Measurements from ENCODE around the gene ALG12.
A peak's percentile ranks its signal among the peaks of the same experiment; 100 is the strongest.

Gene ALG12

GRCh38 chr22:49961601-49962011 is 43.4 kb upstream of the ALG12 start:
- Mint-ChIP-seq H3K4me3 (peak overlapping the region; percentile 86), H3K36me3 (ENCODE audit: low read depth) (no peaks in the 10 kb centered on the region), H3K27me3 (ENCODE audit: low read depth, poor library complexity) (no peaks in the 10 kb centered on the region), H3K27ac (peak overlapping the region; percentile 69), H3K4me1 (peaks cover 41% of the 10 kb centered on the region), H3K9me3 (no peaks in the 10 kb centered on the region)
- TF ChIP-seq CTCF (IDR thresholded peaks at IDR 0.05): no peak
- DNase-seq: peak; percentile 49

- DNase-seq: peak; percentile 60
- Mint-ChIP-seq H3K4me3 (peak overlapping the region; percentile 86), H3K9me3 (no peaks in the 10 kb centered on the region), H3K4me1 (peaks cover 38% of the 10 kb centered on the region), H3K27me3 (ENCODE audit: low read depth, poor library complexity) (no peaks in the 10 kb centered on the region), H3K27ac (peak overlapping the region; percentile 69), H3K36me3 (ENCODE audit: low read depth) (no peaks in the 10 kb centered on the region)
- no peak for TF ChIP-seq CTCF (IDR thresholded peaks at IDR 0.05)
Measured at GRCh38 chr22:49961005-49961600, 42.9 kb upstream of the ALG12 start.

- H3K27ac Mint-ChIP-seq: peak within 1 kb of the TSS; percentile 69
Measured at GRCh38 chr22:49960159-49961004, 42.1 kb upstream of the ALG12 start, which contains the start of gene PIM3. TSS of gene PIM3 (plus strand) at chr22:49960772. CDS start at chr22:49960948, 176 bp downstream.

GRCh38 chr22:49959782-49960158 is 41.5 kb upstream of the ALG12 start:
- no peaks in the 10 kb centered on the region for H3K27me3 Mint-ChIP-seq (ENCODE audit: low read depth, poor library complexity)
- TF ChIP-seq CTCF (IDR thresholded peaks at IDR 0.05): no peak
- no peak overlapping the region for H3K27ac Mint-ChIP-seq
- peak overlapping the region; percentile 69 for H3K4me3 Mint-ChIP-seq
- no peaks in the 10 kb centered on the region for H3K36me3 Mint-ChIP-seq (ENCODE audit: low read depth)
- DNase-seq: no peak
- peaks cover 38% of the 10 kb centered on the region for H3K4me1 Mint-ChIP-seq
- no peaks in the 10 kb centered on the region for H3K9me3 Mint-ChIP-seq

More at GRCh38 chr22:49960159-49961004, 42.1 kb upstream of the ALG12 start, which contains the start of gene PIM3:
- no peak for TF ChIP-seq CTCF (IDR thresholded peaks at IDR 0.05)
- no peaks in the 10 kb centered on the region for H3K9me3 Mint-ChIP-seq
- H3K4me3 Mint-ChIP-seq: peak within 1 kb of the TSS; percentile 86
- peak; percentile 90 for DNase-seq
- H3K4me1 Mint-ChIP-seq: peaks cover 37% of the 10 kb centered on the region
- H3K27me3 Mint-ChIP-seq (ENCODE audit: low read depth, poor library complexity): no peaks in the 10 kb centered on the region
- H3K36me3 Mint-ChIP-seq (ENCODE audit: low read depth): no peaks in the 10 kb centered on the region

- no peak for TF ChIP-seq CTCF (IDR thresholded peaks at IDR 0.05)
- peaks cover 36% of the 10 kb centered on the region for H3K4me1 Mint-ChIP-seq
- no peak overlapping the region for H3K27ac Mint-ChIP-seq
- peak; percentile 53 for DNase-seq
- no peaks in the 10 kb centered on the region for H3K27me3 Mint-ChIP-seq (ENCODE audit: low read depth, poor library complexity)
- H3K9me3 Mint-ChIP-seq: no peaks in the 10 kb centered on the region
- no peaks in the 10 kb centered on the region for H3K36me3 Mint-ChIP-seq (ENCODE audit: low read depth)
- H3K4me3 Mint-ChIP-seq: peak overlapping the region; percentile 69
Measured at GRCh38 chr22:49958931-49959781, 40.9 kb upstream of the ALG12 start.
